Fibroblast of lung (primary cell): ENCODE measurements around the gene CCDC30. TPM values are rescaled to one million over a fixed set of nuclear protein-coding genes. Genes with fewer than 3 reads are reported as not detected.
"Not testable (repeated sequence)": the region's sequence is repeated elsewhere in the genome, so short reads cannot be mapped to it uniquely, and the experiment has no call there.

Source experiments
- DNase-seq, 2 donors: peaks; one replicate each; pipeline versions ENCODE4 v3.0.0 to v3.0.0-alpha.2; 2010; ENCODE audit warnings: low read depth in 2 of 2
- H2AFZ ChIP-seq: 2 replicates; pipeline ENCODE4 v1.5.1; 2012; ENCODE audit warnings: low read length, control low read depth, inconsistent platforms
- H3K27ac ChIP-seq: 2 replicates; pipeline ENCODE4 v1.5.1; 2011; ENCODE audit warnings: low read length, control low read depth; ENCODE audit not compliant: insufficient read depth
- H3K27me3 ChIP-seq: 2 replicates; pipeline ENCODE4 v1.5.1; 2011; ENCODE audit warnings: mild to moderate bottlenecking, low read length; ENCODE audit not compliant: control insufficient read depth, insufficient read depth
- H3K36me3 ChIP-seq: 2 replicates; pipeline ENCODE4 v1.5.1; 2011; ENCODE audit warnings: low read length; ENCODE audit not compliant: control insufficient read depth, insufficient read depth
- H3K4me1 ChIP-seq: 2 replicates; pipeline ENCODE4 v1.5.1; 2011; ENCODE audit warnings: low read length; ENCODE audit not compliant: control insufficient read depth, insufficient read depth; ENCODE audit errors: extremely low read depth
- H3K4me2 ChIP-seq: 2 replicates; pipeline ENCODE4 v1.5.1; 2011; ENCODE audit warnings: low read length, control low read depth; ENCODE audit not compliant: insufficient read depth; ENCODE audit errors: extremely low read depth
- H3K4me3 ChIP-seq, 4 experiments: fragments of 200-600 bp in 1 of 4; sonication (generic) in 1 of 4; replicated peaks in 1 of 4; 2 replicates each; pipeline ENCODE4 v1.5.1; 2011 to 2016; ENCODE audit warnings: low read length in 4 of 4, low read depth in 3 of 4, mild to moderate bottlenecking in 3 of 4, control low read depth in 2 of 4, inconsistent platforms in 1 of 4, mixed read lengths in 1 of 4; ENCODE audit not compliant: insufficient read depth in 1 of 4; ENCODE audit errors: control extremely low read depth in 1 of 4
- H3K79me2 ChIP-seq: 2 replicates; pipeline ENCODE4 v1.5.1; 2012; ENCODE audit warnings: mild to moderate bottlenecking, low read length, inconsistent platforms; ENCODE audit not compliant: control insufficient read depth, insufficient read depth
- H3K9ac ChIP-seq: 2 replicates; pipeline ENCODE4 v1.5.1; 2011; ENCODE audit warnings: mild to moderate bottlenecking, low read length, control low read depth; ENCODE audit not compliant: insufficient read depth
- H3K9me3 ChIP-seq: 2 replicates; pipeline ENCODE4 v1.5.1; 2012; ENCODE audit warnings: low read depth, low read length; ENCODE audit not compliant: control insufficient read depth, insufficient read depth
- H4K20me1 ChIP-seq: 2 replicates; pipeline ENCODE4 v1.5.1; 2011; ENCODE audit warnings: low read length; ENCODE audit not compliant: control insufficient read depth, insufficient read depth; ENCODE audit errors: extremely low read depth
- CTCF ChIP-seq, 2 donors: IDR thresholded peaks in 1 of 2; conservative IDR thresholded peaks in 1 of 2; 1 replicate in 1 of 2; 2 replicates in 1 of 2; pipeline ENCODE4 v1.5.1; 2011 to 2012; ENCODE audit warnings: low read length in 2 of 2, control low read depth in 1 of 2, inconsistent platforms in 1 of 2, low read depth in 1 of 2, mild to moderate bottlenecking in 1 of 2
- EZH2 ChIP-seq: IDR thresholded peaks from 2 replicates; pipeline ENCODE4 v1.5.1; 2012; ENCODE audit warnings: low read length, control low read depth, mild to moderate bottlenecking; ENCODE audit errors: missing control alignments
- polyA plus RNA-seq, 2 donors: library from polyadenylated mRNA; depleted of rRNA in 1 of 2; stranded (reverse) in 1 of 2; unstranded in 1 of 2; fragments of >200 nt; gene quantifications; 2 replicates each; pipeline ENCODE4 v1.2.1, GENCODE V29; 2011 to 2012; ENCODE audit warnings: missing spikeins in 1 of 2
- total RNA-seq: library from RNA; depleted of rRNA; stranded (reverse); fragments of >200 nt; gene quantifications from 2 replicates; pipeline ENCODE4 v1.2.1, GENCODE V29; 2014

CCDC30 gene
- total and polyA plus RNA-seq, 2 donors (not counting 1 experiment from before 2014, with no cell fraction given): 0.56 to 1.3 TPM

DNA sequence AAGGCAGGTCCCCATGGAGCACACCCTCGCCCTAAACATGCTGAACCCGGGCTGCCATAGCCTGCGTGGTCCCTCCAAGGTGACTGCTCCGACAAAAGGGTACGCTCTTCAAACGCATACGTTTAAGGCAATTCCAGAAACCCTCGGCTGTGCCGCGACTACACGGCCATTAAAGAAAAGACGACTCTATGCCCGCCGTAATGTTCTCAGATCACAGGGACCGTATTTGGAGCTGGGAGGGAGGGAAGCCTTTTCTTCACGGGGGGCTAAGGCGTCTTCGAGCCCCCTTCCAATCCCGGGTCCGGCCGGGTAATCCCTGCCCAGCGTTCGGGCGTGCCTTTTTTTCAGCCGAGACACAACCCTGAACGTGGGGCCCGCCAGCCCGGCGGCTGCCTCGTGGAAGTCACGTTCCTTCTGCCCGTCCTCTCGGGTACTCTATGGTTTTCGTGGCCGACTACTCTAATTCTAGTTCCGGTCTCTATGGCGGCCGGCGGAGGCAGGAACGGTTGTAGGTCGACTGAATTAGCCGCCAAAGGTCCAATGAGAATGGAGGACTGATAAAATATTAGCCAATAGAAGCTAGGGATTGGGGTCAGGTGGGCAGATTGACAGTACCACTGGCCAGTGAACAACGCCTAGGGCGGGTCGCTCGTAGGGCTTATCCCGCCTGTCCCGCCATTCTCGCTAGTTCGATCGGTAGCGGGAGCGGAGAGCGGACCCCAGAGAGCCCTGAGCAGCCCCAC is 218.8 kb downstream of the CCDC30 start, which contains the start of gene YBX1:
YBX1 (plus strand) TSS at position 678 of the 743 bp plus-strand sequence. CDS start 148 bp downstream, outside the sequence.
- Histone ChIP-seq H2AFZ (peak within 1 kb of the TSS; percentile 63), H3K79me2 (peaks cover 41% of the 10 kb centered on the region)

GRCh38 chr1:42682484-42682738 is 219.3 kb downstream of the CCDC30 start:
- Histone ChIP-seq H3K27ac (peak overlapping the region; percentile 81), H3K4me3 (peak overlapping the region; percentile 52 to 91 (median 72)), H3K79me2 (peaks cover 46% of the 10 kb centered on the region), H3K9ac (peak overlapping the region; percentile 74), H3K4me1 (peaks cover 12% of the 10 kb centered on the region)
- H3K36me3 ChIP-seq, H3K27me3 ChIP-seq, H3K4me2 ChIP-seq, H4K20me1 ChIP-seq, H3K9me3 ChIP-seq, DNase-seq, H2AFZ ChIP-seq: not testable (repeated sequence)

More for the DNA sequence above, 218.8 kb downstream of the CCDC30 start, which contains the start of gene YBX1:
- H3K9me3 ChIP-seq: no peaks in the 10 kb centered on the region
- DNase-seq: peak; percentile 98 to 99
- TF ChIP-seq CTCF (conservative IDR thresholded peaks at IDR 0.05 in 1 of 2, IDR thresholded peaks at IDR 0.05 in 1 of 2; ENCODE audit: low read depth in 1 of 2, low read length in 2 of 2): no peak
- no peak for TF ChIP-seq EZH2
- H3K9ac ChIP-seq: peak within 1 kb of the TSS; percentile 74
- H3K4me3 ChIP-seq: peak within 1 kb of the TSS; percentile 61 to 95 (median 78)
- no peaks in the 10 kb centered on the region for H3K27me3 ChIP-seq
- H3K4me2 ChIP-seq: peak within 1 kb of the TSS; percentile 96
- H3K27ac ChIP-seq: peak within 1 kb of the TSS; percentile 81
- H3K36me3 ChIP-seq: peaks cover 3% of the 10 kb centered on the region
- H3K4me1 ChIP-seq: peaks cover 12% of the 10 kb centered on the region
- peaks cover 3% of the 10 kb centered on the region for H4K20me1 ChIP-seq

DNA sequence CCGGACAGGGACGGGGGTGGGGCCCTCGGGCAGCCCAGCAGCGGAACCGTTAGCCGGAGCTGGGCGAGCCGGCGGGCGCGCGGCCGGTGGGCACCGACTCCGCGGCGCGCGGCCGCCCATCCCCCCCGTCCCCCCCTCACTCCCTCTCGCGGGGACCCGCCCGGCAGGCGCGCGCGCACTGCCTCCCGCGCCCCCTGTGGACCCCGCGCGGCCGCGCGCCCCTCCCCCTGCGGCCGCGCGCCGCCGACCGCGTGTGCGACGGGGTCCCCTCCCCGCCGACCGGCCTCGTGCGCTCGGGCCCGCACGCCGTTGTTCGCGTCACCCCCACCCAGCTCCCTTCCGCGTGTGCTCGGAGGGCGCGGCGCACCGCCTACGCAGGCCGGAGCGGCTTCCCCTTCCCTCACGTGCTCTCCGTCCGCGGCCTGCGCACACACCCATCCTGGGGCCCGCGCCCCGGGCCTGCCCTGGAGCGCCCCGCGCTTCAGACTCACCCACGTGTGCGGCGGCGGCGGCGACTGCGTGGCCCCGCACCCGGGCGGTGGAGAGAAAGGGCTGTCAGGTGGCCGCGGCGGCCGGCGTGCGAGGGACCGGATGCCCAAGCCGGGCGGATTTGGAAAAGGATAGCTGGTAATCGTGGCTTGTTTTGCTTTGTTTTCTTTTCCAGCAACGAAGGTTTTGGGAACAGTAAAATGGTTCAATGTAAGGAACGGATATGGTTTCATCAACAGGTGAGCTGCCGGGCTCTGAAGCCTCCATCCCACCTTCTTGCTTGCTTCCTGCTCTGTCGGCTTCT is 219.8 kb downstream of the CCDC30 start:
- TF ChIP-seq EZH2: no peak
- TF ChIP-seq CTCF (conservative IDR thresholded peaks at IDR 0.05 in 1 of 2, IDR thresholded peaks at IDR 0.05 in 1 of 2; ENCODE audit: low read depth in 1 of 2, low read length in 2 of 2): no peak
- H3K36me3 ChIP-seq: peaks cover 3% of the 10 kb centered on the region
- peaks cover 52% of the 10 kb centered on the region for H3K79me2 ChIP-seq
- peaks cover 12% of the 10 kb centered on the region for H3K4me1 ChIP-seq
- peak overlapping the region; percentile 61 to 95 (median 78) for H3K4me3 ChIP-seq
- H3K9me3 ChIP-seq: no peaks in the 10 kb centered on the region
- DNase-seq: peak; percentile 71 to 79
- no peaks in the 10 kb centered on the region for H3K27me3 ChIP-seq
- H2AFZ ChIP-seq: no peak overlapping the region
- peaks cover 6% of the 10 kb centered on the region for H4K20me1 ChIP-seq
- peak overlapping the region; percentile 96 for H3K4me2 ChIP-seq
- peak overlapping the region; percentile 74 for H3K9ac ChIP-seq
- peak overlapping the region; percentile 81 for H3K27ac ChIP-seq
